Osteoblast (primary cell): ENCODE measurements around the gene ZBED5. TPM values are rescaled to one million over a fixed set of nuclear protein-coding genes. Genes with fewer than 3 reads are reported as not detected.
"Not testable (repeated sequence)": the region's sequence is repeated elsewhere in the genome, so short reads cannot be mapped to it uniquely, and the experiment has no call there.

Experiments
- DNase-seq: peaks from one replicate; pipeline ENCODE4 v3.0.0; 2011; ENCODE audit warnings: low spot score, mixed read lengths; ENCODE audit not compliant: insufficient read length; ENCODE audit errors: missing footprints
- H2AFZ ChIP-seq: 2 replicates; pipeline ENCODE4 v1.6.0; 2011; ENCODE audit warnings: mild to moderate bottlenecking, low read length
- H3K27ac ChIP-seq: 2 replicates; pipeline ENCODE4 v1.5.1; 2011; ENCODE audit warnings: mild to moderate bottlenecking, low read depth, low read length, moderate library complexity
- H3K27me3 ChIP-seq: 2 replicates; pipeline ENCODE4 v1.6.0; 2012; ENCODE audit warnings: mild to moderate bottlenecking, control low read depth, inconsistent platforms, low read length, moderate library complexity; ENCODE audit not compliant: insufficient read depth
- H3K36me3 ChIP-seq: 2 replicates; pipeline ENCODE4 v1.5.1; 2011; ENCODE audit warnings: mild to moderate bottlenecking, low read length, control low read depth, moderate library complexity; ENCODE audit not compliant: insufficient read depth
- H3K4me1 ChIP-seq: 2 replicates; pipeline ENCODE4 v1.5.1; 2011; ENCODE audit warnings: mild to moderate bottlenecking, low read length, control low read depth, moderate library complexity; ENCODE audit not compliant: insufficient read depth
- H3K4me2 ChIP-seq: 2 replicates; pipeline ENCODE4 v1.6.0; 2011; ENCODE audit warnings: mild to moderate bottlenecking, low read length; ENCODE audit not compliant: insufficient read depth
- H3K4me3 ChIP-seq: fragments of 200-600 bp; sonication (generic); 3 replicates; pipeline ENCODE4 v1.5.1; 2012; ENCODE audit warnings: mild to moderate bottlenecking, low read length, inconsistent platforms; ENCODE audit not compliant: insufficient read depth
- H3K79me2 ChIP-seq: 2 replicates; pipeline ENCODE4 v1.6.0; 2012; ENCODE audit warnings: mild to moderate bottlenecking, low read length, control low read depth, inconsistent platforms; ENCODE audit not compliant: insufficient read depth
- H3K9me3 ChIP-seq: 2 replicates; pipeline ENCODE4 v1.5.1; 2011; ENCODE audit warnings: low read depth, low read length, control low read depth
- H4K20me1 ChIP-seq: 2 replicates; pipeline ENCODE4 v1.6.0; 2012; ENCODE audit warnings: mild to moderate bottlenecking, low read length, control low read depth; ENCODE audit not compliant: insufficient read depth
- CTCF ChIP-seq: IDR thresholded peaks from 2 replicates; pipeline ENCODE4 v1.5.1; 2011; ENCODE audit warnings: mild to moderate bottlenecking, low read depth, low read length, moderate library complexity; ENCODE audit errors: extremely low read depth
- total RNA-seq: library from RNA; depleted of rRNA; stranded (reverse); fragments of >200 nt; gene quantifications from 2 replicates; pipeline ENCODE4 v1.2.3, GENCODE V29; 2012

Gene ZBED5
- total RNA-seq, 1 donor, result 29.7 TPM

- no peak overlapping the region for H2AFZ ChIP-seq
- TF ChIP-seq CTCF, result no peak
- H3K9me3 ChIP-seq, result no peaks in the 10 kb centered on the region
- no peak overlapping the region for H3K27ac ChIP-seq
- no peaks in the 10 kb centered on the region for H4K20me1 ChIP-seq
- H3K4me2 ChIP-seq, result no peak overlapping the region
- no peaks in the 10 kb centered on the region for H3K36me3 ChIP-seq
- no peaks in the 10 kb centered on the region for H3K79me2 ChIP-seq
- H3K4me1 ChIP-seq, result peaks cover 13% of the 10 kb centered on the region
- DNase-seq, result no peak
- H3K27me3 ChIP-seq, result no peaks in the 10 kb centered on the region
- H3K4me3 ChIP-seq, result no peak overlapping the region
Measured at GRCh38 chr11:10887307-10887706, 29.5 kb upstream of the ZBED5 start.

GRCh38 chr11:10886652-10887250 is 28.9 kb upstream of the ZBED5 start:
- Histone ChIP-seq H3K27ac (no peak overlapping the region), H3K9me3 (no peaks in the 10 kb centered on the region), H2AFZ (no peak overlapping the region), H3K36me3 (no peaks in the 10 kb centered on the region), H3K4me2 (no peak overlapping the region), H4K20me1 (no peaks in the 10 kb centered on the region), H3K4me3 (no peak overlapping the region), H3K27me3 (no peaks in the 10 kb centered on the region), H3K4me1 (peaks cover 13% of the 10 kb centered on the region), H3K79me2 (no peaks in the 10 kb centered on the region)
- no peak for TF ChIP-seq CTCF
- DNase-seq, result no peak

- DNase-seq, result no peak
- Histone ChIP-seq H3K4me3 (no peak overlapping the region), H3K9me3 (no peaks in the 10 kb centered on the region), H2AFZ (no peak overlapping the region), H3K36me3 (no peaks in the 10 kb centered on the region), H3K27ac (no peak overlapping the region), H3K4me1 (peaks cover 13% of the 10 kb centered on the region), H3K27me3 (no peaks in the 10 kb centered on the region), H4K20me1 (no peaks in the 10 kb centered on the region), H3K79me2 (no peaks in the 10 kb centered on the region), H3K4me2 (peak overlapping the region; percentile 35)
- TF ChIP-seq CTCF, result no peak
Measured at GRCh38 chr11:10885703-10886363, 28.0 kb upstream of the ZBED5 start.

GRCh38 chr11:10884292-10884691 is 26.4 kb upstream of the ZBED5 start:
- H3K4me2 ChIP-seq, H4K20me1 ChIP-seq, H3K27me3 ChIP-seq, H3K36me3 ChIP-seq, H3K9me3 ChIP-seq, H2AFZ ChIP-seq, H3K27ac ChIP-seq, H3K4me3 ChIP-seq, H3K79me2 ChIP-seq, DNase-seq: not testable (repeated sequence)
- peaks cover 13% of the 10 kb centered on the region for H3K4me1 ChIP-seq
